GM23338 (cell line): ENCODE results near the gene KIFC3. TPM values are rescaled to one million over a fixed set of nuclear protein-coding genes. Genes with fewer than 3 reads are reported as not detected.

ENCODE experiments used
- ATAC-seq: fragments of 200-7000 bp; cut with Tn5 transposase; 3 replicates; pipeline ENCODE4 v1.9.1; 2020
- DNase-seq: peaks from one replicate; pipeline ENCODE4 v3.0.0-alpha.2; 2015; ENCODE audit warnings: low spot score
- H2AFZ ChIP-seq: fragments of 200-600 bp; sonication (generic); 2 replicates; pipeline ENCODE4 v1.8.0; 2016; ENCODE audit warnings: antibody characterized with exemption, mild to moderate bottlenecking, moderate library complexity
- H3F3A ChIP-seq: fragments of 200-600 bp; sonication (generic); replicated peaks from 2 replicates; pipeline ENCODE4 v1.8.0; 2017; ENCODE audit warnings: antibody characterized with exemption, mixed run types, low read depth
- H3K27ac ChIP-seq: fragments of 200-600 bp; sonication (generic); 2 replicates; pipeline ENCODE4 v1.6.1; 2016; ENCODE audit warnings: low read depth
- H3K27me3 ChIP-seq: fragments of 200-600 bp; sonication (generic); 2 replicates; pipeline ENCODE4 v1.8.0; 2016; ENCODE audit warnings: mild to moderate bottlenecking, mixed run types, moderate library complexity; ENCODE audit not compliant: insufficient read depth
- H3K36me3 ChIP-seq: fragments of 200-600 bp; sonication (generic); 2 replicates; pipeline ENCODE4 v1.8.0; 2016; ENCODE audit warnings: mild to moderate bottlenecking; ENCODE audit not compliant: insufficient read depth
- H3K4me1 ChIP-seq: fragments of 200-600 bp; sonication (generic); 2 replicates; pipeline ENCODE4 v1.8.0; 2016; ENCODE audit warnings: mild to moderate bottlenecking, moderate library complexity; ENCODE audit not compliant: insufficient read depth
- H3K4me2 ChIP-seq: fragments of 200-600 bp; sonication (generic); 2 replicates; pipeline ENCODE4 v1.7.1; 2017; ENCODE audit warnings: mixed run types
- H3K4me3 ChIP-seq: fragments of 200-600 bp; sonication (generic); 2 replicates; pipeline ENCODE4 v1.6.1; 2016; ENCODE audit warnings: mixed run types
- H3K79me2 ChIP-seq: fragments of 200-600 bp; sonication (generic); replicated peaks from 2 replicates; pipeline ENCODE4 v1.8.0; 2017; ENCODE audit warnings: mild to moderate bottlenecking; ENCODE audit not compliant: insufficient read depth
- H3K9me2 ChIP-seq: fragments of 200-600 bp; sonication (generic); 2 replicates; pipeline ENCODE4 v1.8.0; 2017; ENCODE audit not compliant: insufficient read depth
- H4K20me1 ChIP-seq: fragments of 200-600 bp; sonication (generic); replicated peaks from 2 replicates; pipeline ENCODE4 v1.8.0; 2017; ENCODE audit warnings: mild to moderate bottlenecking; ENCODE audit not compliant: insufficient read depth
- H3K27ac Mint-ChIP-seq: 2 replicates; pipeline ENCODE4 v1.8.0; 2020; ENCODE audit warnings: inconsistent platforms, mild to moderate bottlenecking, moderate library complexity, mixed read lengths
- H3K27me3 Mint-ChIP-seq: 3 replicates; pipeline ENCODE4 v1.8.0; 2022; ENCODE audit warnings: low read depth, mild to moderate bottlenecking, moderate library complexity, mixed read lengths, inconsistent platforms; ENCODE audit not compliant: insufficient read depth, poor library complexity
- H3K36me3 Mint-ChIP-seq: 3 replicates; pipeline ENCODE4 v1.8.0; 2021; ENCODE audit warnings: low read depth, mild to moderate bottlenecking, inconsistent platforms, moderate library complexity, mixed read lengths
- H3K4me1 Mint-ChIP-seq: 3 replicates; pipeline ENCODE4 v1.8.0; 2020; ENCODE audit warnings: mild to moderate bottlenecking, inconsistent platforms, mixed read lengths
- H3K4me3 Mint-ChIP-seq: 3 replicates; pipeline ENCODE4 v1.8.0; 2021; ENCODE audit warnings: moderate library complexity, mild to moderate bottlenecking, inconsistent platforms, mixed read lengths
- H3K9me3 Mint-ChIP-seq: 3 replicates; pipeline ENCODE4 v1.8.0; 2020; ENCODE audit warnings: moderate library complexity, mild to moderate bottlenecking, inconsistent platforms, mixed read lengths
- CREB1 ChIP-seq: fragments of 250-450 bp; sonication (Bioruptor Pico); IDR thresholded peaks from 2 replicates; pipeline ENCODE4 v1.5.0; 2020; ENCODE audit warnings: low read depth, mild to moderate bottlenecking, moderate library complexity
- EZH2 ChIP-seq: fragments of 200-600 bp; sonication (generic); IDR thresholded peaks from one replicate; pipeline ENCODE4 v1.8.0; 2017; ENCODE audit warnings: antibody characterized with exemption, mild to moderate bottlenecking, low read depth; ENCODE audit not compliant: unreplicated experiment
- POLR2AphosphoS5 ChIP-seq: IDR thresholded peaks from 2 replicates; pipeline ENCODE4 v1.6.1; 2016; ENCODE audit warnings: antibody characterized with exemption, low read depth
- STAT1 ChIP-seq: IDR thresholded peaks from one replicate; pipeline ENCODE4 v1.6.1; 2016; ENCODE audit warnings: antibody characterized with exemption; ENCODE audit not compliant: unreplicated experiment
- ZNF114 ChIP-seq: fragments of 250-450 bp; sonication (Bioruptor Pico); IDR thresholded peaks from 2 replicates; pipeline ENCODE4 v1.5.0; 2020; ENCODE audit warnings: mild to moderate bottlenecking, moderate library complexity
- ZNF331 ChIP-seq: fragments of 250-450 bp; sonication (Bioruptor Pico); IDR thresholded peaks from 2 replicates; pipeline ENCODE4 v1.5.0; 2020; ENCODE audit warnings: low read depth, mild to moderate bottlenecking, moderate library complexity
- polyA plus RNA-seq: library from polyadenylated mRNA; unstranded; fragments of >200 nt; fragmentation: Nextera tagmentation; extraction: Ambion mirVana; gene quantifications from 2 replicates; pipeline ENCODE4 v1.2.1, GENCODE V29; 2016
- total RNA-seq: library from RNA; depleted of rRNA; stranded (reverse); fragments of >200 nt; shearing (Covaris generic); gene quantifications from 2 replicates; pipeline ENCODE4 v1.2.3, GENCODE V29; 2014
- TF ChIP-seq, protein P1 (sequence below): IDR thresholded peaks from one replicate; pipeline ENCODE4 v1.6.1; 2018; ENCODE audit warnings: antibody characterized with exemption; ENCODE audit not compliant: unreplicated experiment

The KIFC3 gene
- total and polyA plus RNA-seq, 2 experiments from 2014 or later = 4.4 to 12.5 TPM

DNA sequence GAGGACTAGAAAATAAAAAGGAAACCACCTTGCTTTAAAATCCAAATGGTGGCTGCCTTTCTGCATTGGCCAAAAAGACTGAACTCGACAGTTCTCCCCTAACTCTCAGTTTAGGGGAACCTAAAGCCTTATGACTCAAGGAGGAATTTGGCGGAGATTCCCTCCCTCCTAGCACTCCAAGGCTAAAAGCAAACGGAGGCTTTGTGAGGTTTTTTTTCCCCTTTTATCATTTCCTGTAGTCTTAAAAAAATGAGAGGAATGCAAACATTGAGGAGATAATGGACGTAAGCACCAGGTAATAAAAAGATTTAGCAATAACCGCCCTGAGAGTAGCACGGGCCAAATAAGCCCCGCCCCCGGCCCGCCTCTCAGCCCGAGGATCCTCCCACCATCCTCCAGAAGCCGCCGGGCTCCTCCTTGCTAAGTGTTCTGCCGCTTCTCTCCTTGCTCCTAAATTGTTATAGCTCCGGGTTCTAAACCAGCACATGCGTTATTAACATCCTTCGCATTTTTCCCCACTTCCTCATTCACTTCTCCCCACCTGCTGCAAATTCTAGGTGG, 5.8 kb upstream of the KIFC3 start (continued):
- TF ChIP-seq ZNF114 (CRISPR knock-in tag) (no peak), STAT1 (no peak)

DNA sequence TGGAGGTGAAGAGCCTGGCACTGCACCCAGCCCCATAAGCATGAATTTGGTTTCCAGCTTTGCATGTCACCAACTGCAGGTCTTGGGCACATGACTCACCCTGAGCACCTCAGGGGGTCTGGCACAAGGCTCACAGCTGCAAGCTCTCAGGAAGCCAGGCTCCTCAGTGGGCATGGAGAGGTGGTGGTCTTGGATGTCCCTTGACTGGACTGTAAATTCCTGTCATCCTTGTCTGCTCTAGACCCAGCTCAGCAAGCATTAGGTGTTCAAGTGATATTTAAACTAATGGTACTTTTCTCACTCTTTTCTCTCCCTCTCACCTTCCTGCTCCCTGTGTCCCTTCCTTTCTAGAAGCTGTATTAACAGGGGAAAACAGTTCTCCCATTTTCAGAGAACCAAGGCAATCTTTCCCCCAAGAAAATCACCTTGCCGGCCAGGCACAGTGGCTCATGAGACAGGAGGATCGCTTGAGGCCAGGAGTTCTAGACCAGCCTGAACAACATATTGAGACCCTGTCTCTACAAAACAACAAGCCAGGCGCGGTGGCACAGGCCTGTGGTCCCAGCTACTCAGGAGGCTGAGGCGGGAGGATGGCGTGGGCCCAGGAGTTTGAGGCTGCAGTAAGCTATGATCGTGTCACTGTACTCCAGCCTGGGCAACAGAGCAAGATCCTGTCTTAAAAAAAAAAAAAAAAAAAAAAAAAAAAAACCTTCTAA, 5.1 kb upstream of the KIFC3 start:
- no peak overlapping the region for H3K4me3 ChIP-seq
- peak overlapping the region; percentile 4; the same call in 1 of the 2 replicates for H3K27ac ChIP-seq
- Mint-ChIP-seq H3K27ac (no peak overlapping the region), H3K4me3 (no peak overlapping the region), H3K27me3 (peaks cover 26% of the 10 kb centered on the region), H3K9me3 (no peaks in the 10 kb centered on the region; the same call in 2 of the 3 replicates), H3K4me1 (peaks cover 46% of the 10 kb centered on the region), H3K36me3 (no peaks in the 10 kb centered on the region; the same call in 2 of the 3 replicates)
- no peak overlapping the region for H3K4me2 ChIP-seq
- DNase-seq (no peak), ATAC-seq (no peak)
- no peaks in the 10 kb centered on the region for H4K20me1 ChIP-seq
- no peaks in the 10 kb centered on the region for H3K36me3 ChIP-seq
- peaks cover 12% of the 10 kb centered on the region; the same call in 1 of the 2 replicates for H3F3A ChIP-seq
- H2AFZ ChIP-seq = no peak overlapping the region
- TF ChIP-seq, protein P1, sequence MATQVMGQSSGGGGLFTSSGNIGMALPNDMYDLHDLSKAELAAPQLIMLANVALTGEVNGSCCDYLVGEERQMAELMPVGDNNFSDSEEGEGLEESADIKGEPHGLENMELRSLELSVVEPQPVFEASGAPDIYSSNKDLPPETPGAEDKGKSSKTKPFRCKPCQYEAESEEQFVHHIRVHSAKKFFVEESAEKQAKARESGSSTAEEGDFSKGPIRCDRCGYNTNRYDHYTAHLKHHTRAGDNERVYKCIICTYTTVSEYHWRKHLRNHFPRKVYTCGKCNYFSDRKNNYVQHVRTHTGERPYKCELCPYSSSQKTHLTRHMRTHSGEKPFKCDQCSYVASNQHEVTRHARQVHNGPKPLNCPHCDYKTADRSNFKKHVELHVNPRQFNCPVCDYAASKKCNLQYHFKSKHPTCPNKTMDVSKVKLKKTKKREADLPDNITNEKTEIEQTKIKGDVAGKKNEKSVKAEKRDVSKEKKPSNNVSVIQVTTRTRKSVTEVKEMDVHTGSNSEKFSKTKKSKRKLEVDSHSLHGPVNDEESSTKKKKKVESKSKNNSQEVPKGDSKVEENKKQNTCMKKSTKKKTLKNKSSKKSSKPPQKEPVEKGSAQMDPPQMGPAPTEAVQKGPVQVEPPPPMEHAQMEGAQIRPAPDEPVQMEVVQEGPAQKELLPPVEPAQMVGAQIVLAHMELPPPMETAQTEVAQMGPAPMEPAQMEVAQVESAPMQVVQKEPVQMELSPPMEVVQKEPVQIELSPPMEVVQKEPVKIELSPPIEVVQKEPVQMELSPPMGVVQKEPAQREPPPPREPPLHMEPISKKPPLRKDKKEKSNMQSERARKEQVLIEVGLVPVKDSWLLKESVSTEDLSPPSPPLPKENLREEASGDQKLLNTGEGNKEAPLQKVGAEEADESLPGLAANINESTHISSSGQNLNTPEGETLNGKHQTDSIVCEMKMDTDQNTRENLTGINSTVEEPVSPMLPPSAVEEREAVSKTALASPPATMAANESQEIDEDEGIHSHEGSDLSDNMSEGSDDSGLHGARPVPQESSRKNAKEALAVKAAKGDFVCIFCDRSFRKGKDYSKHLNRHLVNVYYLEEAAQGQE = no peak
- H3K79me2 ChIP-seq = no peaks in the 10 kb centered on the region
- H3K27me3 ChIP-seq = no peaks in the 10 kb centered on the region; the same call in 1 of the 2 replicates
- H3K9me2 ChIP-seq = no peaks in the 10 kb centered on the region
- peaks cover 29% of the 10 kb centered on the region for H3K4me1 ChIP-seq

DNA sequence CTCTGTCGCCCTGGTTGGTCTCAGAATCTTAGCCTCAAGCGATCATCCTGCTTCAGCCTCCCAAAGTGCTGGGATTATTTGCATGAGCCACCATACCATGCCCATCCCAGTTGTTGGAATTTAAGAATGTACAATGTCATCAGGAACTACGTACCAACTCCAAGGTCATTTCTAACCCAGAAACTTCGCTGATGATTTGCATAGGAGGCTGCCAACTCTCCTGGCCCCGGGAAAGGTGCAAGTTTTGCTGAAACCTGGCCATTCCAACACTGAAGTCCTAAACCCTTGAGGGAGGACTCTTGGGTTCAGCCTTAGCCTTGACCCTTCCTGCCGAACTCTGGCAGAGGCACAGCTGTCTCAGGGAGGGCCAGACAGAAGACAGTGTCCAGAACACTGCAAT, 2.9 kb upstream of the KIFC3 start:
- no peak overlapping the region for H3K4me3 Mint-ChIP-seq
- no peak overlapping the region for H3K27ac Mint-ChIP-seq
- peaks cover 24% of the 10 kb centered on the region for H3K27me3 Mint-ChIP-seq
- H3K4me1 ChIP-seq = peaks cover 32% of the 10 kb centered on the region; the same call in 1 of the 2 replicates
- H2AFZ ChIP-seq = no peak overlapping the region
- H4K20me1 ChIP-seq = no peaks in the 10 kb centered on the region
- peaks cover 49% of the 10 kb centered on the region for H3K4me1 Mint-ChIP-seq
- H3K36me3 Mint-ChIP-seq = no peaks in the 10 kb centered on the region; the same call in 2 of the 3 replicates
- no peak for ATAC-seq
- H3K36me3 ChIP-seq = no peaks in the 10 kb centered on the region
- no peaks in the 10 kb centered on the region for H3K9me2 ChIP-seq
- H3K27me3 ChIP-seq = peaks cover 12% of the 10 kb centered on the region
- no peak for DNase-seq
- H3K4me3 ChIP-seq = no peak overlapping the region
- no peak overlapping the region for H3K4me2 ChIP-seq
- no peaks in the 10 kb centered on the region for H3K79me2 ChIP-seq
- H3K9me3 Mint-ChIP-seq = no peaks in the 10 kb centered on the region; the same call in 2 of the 3 replicates
- no peak for TF ChIP-seq CREB1 (CRISPR knock-in tag)
- TF ChIP-seq EZH2 = no peak
- no peak for TF ChIP-seq ZNF331 (CRISPR knock-in tag)
- TF ChIP-seq, protein P1 = no peak
- TF ChIP-seq POLR2AphosphoS5 = no peak
- no peak overlapping the region for H3K27ac ChIP-seq
- H3F3A ChIP-seq = peaks cover 12% of the 10 kb centered on the region; the same call in 1 of the 2 replicates
